ENCODE results near the gene PRM1. TPM values are rescaled to one million over a fixed set of nuclear protein-coding genes. Genes with fewer than 3 reads are reported as not detected.
A peak's percentile ranks its signal among the peaks of the same experiment; 100 is the strongest.

PRM1 gene, protein sequence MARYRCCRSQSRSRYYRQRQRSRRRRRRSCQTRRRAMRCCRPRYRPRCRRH
- total RNA-seq, result not detected

GRCh38 chr16:11280616-11281522 is at the start of gene PRM1:
PRM1 (minus strand) TSS chr16:11281330; CDS start chr16:11281238, 92 bp downstream.
- no peak for DNase-seq (ENCODE audit: low spot score)

DNA sequence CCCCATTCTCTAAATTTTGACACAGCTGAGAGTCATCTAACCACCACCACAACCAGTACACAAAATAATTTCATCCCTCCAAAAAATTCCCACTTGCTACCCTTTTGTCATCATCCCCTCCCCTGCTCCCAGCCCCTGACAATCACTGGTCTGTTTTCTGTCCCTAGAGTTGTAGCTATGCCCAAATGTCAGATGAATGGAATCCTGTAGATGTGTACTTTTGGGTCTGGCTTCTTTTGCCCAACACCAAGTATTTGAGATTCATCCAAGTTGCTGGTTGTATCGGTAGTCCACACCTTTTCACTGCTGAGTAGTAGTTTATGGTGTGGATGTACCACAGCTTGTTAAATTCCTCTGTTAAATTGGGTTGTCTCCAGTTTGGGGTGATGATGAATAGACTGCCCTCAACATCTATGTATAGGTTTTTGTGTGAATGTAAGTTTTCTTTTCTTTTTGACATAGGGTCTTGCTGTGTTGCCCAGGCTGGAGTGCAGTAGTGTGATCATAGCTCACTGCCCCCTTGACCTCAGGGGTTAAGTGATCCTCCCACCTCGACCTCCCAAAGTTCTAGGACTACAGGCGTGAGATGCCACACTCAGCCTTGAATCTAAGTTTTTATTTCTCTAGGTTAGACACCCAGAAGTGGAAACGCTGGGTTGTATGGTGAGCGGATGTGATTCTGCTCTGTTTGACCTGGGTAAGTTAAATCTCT is 49.6 kb upstream of the PRM1 start:
- no peak for DNase-seq (ENCODE audit: low spot score)

- DNase-seq (ENCODE audit: low spot score), result no peak
Observed at GRCh38 chr16:11329891-11330290, 48.8 kb upstream of the PRM1 start.

DNA sequence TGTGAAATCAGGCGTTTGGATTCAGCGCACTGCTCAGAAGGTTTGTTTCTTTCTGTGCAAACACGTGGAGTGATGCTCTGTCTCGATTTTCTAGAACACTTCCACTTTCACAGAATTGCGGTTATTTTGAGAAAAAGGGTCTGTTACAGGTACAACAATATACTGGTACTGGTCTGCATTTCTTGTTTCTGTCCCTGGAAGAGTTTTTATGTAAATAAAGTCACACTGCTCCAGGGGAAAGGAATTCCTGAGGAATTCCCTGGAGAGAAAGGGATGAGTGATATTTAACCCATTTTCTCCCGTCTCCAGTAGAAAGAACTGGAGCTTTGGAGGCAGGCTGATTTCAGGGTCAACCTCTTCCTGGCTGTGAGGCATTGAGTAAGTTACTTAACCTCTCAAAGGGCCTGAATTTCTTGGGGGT is 48.0 kb upstream of the PRM1 start:
- DNase-seq (ENCODE audit: low spot score), result no peak

DNA sequence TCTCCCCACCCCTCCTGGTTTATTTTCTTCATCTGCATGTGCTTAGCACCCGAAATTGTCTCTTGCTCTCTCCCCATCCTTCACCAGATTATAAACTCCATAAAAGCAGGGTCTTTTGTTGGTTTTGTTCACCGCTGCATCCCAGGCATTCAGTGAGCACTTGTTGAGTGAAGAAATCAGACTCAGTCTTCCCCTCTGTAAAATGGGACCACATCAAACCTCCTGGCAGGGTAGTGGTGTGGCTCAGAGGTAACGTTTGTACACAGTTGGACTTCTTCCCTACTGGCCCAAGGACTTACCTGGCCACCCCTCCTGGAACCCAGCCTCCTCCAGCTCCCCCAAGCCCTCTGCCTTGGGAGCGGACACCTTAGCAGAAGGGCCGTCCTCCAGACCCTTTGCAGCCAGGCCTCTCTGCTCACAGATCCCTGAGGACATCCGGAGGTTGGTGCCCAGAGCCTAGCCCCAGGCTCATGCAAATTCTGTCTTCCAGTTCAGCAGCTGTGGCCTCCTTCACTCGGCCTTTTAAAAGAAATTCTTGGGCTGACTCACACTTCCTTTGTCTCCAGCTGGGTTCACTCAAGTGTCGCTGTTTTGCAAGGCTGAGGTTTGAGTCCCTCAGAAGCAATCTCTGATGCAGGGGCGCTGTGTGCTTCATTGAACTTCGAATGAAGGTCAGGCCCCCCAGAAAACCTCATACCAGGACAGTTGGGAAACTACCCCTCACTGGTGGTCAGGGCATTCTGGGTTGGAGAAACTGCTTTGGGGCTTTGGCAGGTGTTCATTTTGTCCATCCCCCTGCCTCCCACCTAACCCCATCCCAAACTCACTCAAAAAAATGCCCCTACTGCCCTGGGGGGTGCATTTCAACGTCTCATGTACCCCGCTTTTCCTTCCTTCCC is 47.3 kb upstream of the PRM1 start:
- DNase-seq (ENCODE audit: low spot score), result peak; percentile 75

DNA sequence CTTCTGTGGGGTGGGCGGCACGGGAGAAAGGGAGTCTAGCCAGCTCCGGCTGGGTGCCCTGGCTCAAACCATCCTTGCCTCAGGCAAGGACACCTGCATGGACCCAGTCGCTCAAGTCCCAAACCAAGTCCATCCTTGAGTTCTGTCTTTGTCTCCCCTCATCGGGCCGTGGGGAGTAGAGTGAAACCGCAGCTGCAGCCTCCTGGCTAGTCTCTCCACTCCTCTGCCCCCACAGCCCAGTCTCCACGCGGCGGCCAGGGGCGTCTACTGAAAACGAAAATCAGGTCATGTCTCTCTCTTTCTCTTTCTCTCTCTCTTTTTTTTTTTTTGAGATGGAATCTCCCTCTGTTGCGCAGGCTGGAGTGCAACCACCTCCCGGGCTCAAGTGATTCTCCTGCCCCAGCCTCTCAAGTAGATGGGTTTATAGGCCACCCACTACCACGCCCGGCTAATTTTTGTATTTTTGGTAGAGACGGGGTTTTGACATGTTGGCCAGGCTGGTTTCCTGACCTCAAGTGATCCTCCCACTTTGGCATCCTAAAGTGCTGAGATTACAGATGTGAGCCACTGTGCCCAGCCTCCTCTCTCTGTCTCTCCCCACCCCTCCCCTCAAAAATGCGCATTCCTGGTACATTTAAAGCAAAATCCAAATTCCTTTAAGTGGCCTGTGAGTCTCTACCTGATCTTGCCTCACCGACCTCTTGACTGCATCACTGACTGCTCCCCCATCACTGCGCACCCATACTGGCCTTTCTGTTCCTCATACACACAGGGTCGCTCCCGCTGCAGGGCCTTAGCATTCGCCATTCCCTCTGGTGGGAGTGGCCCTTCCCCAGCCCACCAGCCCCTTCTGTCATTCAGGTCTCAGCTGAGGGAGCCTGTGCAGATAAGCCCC is 46.4 kb upstream of the PRM1 start:
- no peak for DNase-seq (ENCODE audit: low spot score)

DNA sequence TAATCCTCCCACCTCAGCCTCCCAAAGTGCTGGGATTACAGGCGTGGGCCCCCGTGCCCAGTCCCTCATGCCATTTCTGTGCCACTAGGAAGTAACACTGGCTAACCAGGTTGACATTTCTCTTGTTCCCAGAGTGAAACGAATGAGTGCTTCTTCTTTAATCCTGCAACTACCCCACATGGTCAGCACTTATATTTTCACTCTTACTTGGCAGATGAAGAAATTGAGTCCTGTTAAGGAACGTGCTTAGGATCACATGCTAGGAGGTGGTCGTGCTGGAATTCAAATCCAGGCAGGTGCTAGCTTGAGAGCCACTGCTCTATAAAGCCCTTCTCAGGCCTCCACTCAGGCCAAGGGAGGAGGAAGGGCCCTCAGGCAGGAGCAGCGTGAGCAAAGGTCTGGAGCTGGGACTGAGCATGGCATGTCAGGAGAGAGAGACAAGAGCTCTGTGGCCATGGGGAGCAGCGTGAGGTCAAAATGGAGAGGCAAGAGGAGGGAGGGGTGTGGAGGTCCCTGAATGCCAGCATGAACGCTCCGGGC is 45.7 kb upstream of the PRM1 start:
- DNase-seq (ENCODE audit: low spot score), result no peak

GRCh38 chr16:11326084-11326736 is 45.1 kb upstream of the PRM1 start:
- DNase-seq (ENCODE audit: low spot score), result no peak

DNA sequence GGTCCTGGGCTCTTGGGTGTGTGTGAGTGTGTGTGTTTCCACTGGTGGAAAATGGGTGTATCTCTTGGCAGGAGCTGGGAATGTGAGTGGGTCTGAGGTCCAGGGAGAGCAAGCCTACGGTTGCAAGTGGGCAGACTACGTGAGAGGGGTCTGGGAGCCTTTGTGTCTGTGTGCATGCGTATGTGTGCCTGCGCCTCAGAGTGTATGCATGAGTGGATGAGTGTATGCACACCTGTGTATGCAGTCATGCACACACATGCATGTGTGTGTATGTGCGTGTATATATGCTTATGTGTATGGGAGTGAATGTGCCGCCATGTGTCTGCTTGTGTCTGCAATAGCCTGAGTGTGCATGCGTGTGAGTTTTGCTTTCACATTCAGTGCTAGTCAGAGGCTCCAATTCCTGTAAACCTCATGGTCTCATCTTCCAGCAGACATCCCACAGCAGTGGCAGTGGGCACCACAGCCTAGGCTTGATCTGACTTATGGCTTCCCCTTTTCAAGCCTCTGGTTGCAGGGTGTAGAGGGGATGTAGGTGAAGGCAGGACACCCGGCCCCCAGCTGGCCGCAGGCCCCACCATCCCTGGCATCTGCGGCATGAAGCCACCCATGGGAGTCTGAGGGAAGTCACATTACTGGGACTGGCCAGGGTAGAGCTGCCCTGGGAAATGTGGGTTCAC is 44.4 kb upstream of the PRM1 start:
- no peak for DNase-seq (ENCODE audit: low spot score)

DNA sequence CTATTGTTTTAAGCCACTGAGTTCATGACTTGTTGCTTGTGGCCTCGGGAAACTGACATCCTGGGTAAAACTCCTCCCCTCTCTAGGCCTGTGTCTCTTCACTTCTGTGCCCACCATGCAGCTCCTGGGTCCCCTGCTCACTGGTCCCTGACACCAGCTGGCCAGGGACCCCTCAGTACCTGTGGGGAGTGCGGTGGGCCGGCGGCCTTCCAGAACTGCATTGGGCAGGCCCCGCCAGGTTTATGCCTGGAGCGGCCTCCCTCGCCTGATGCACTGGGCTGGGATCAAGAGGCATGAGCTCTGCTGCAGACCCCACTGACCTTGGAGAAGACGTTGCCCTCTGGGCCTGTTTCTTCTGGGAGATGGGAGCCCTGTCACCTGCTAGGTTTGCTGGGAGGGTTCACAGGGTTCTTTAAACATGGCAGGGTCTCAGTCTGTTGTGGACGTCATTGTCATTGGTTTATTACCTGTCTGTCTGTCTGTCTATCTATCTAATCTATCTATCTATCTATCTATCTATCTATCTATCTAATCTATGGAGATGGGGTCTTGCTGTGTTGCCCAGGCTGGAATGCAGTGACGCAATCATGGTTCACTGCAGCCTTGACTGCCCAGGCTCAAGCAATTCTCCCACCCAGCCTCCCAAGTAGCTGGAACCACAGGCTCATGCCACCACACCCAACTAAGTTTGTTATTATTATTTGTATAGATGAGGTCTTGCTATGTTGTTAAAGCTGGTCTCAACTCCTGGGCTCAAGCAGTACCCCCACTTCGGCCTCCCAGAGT is 42.6 kb upstream of the PRM1 start:
- no peak for DNase-seq (ENCODE audit: low spot score)

DNA sequence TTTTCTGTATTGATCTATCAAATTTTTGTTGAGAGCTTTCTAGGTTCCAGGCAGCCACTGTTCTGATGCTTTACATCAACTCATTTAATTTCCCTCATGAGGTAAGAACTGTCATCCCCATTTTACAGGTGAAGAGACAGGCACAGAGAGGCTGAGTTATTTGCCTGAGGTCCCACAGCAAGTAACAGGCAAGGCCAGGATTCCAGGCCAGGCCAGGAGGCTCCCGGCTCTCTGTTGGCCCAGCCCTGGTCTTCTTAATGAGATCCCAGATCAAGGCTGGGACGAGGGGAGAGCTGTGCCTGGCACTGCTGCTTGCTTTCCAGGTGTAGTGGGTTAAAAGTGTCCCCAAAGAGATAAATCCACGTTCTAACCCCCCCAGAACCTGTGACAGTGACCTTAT is 41.7 kb upstream of the PRM1 start:
- no peak for DNase-seq (ENCODE audit: low spot score)

- DNase-seq (ENCODE audit: low spot score), result no peak
Observed at GRCh38 chr16:11321662-11322061, 40.5 kb upstream of the PRM1 start.

- no peak for DNase-seq (ENCODE audit: low spot score)
Observed at GRCh38 chr16:11320170-11320569, 39.0 kb upstream of the PRM1 start.

DNA sequence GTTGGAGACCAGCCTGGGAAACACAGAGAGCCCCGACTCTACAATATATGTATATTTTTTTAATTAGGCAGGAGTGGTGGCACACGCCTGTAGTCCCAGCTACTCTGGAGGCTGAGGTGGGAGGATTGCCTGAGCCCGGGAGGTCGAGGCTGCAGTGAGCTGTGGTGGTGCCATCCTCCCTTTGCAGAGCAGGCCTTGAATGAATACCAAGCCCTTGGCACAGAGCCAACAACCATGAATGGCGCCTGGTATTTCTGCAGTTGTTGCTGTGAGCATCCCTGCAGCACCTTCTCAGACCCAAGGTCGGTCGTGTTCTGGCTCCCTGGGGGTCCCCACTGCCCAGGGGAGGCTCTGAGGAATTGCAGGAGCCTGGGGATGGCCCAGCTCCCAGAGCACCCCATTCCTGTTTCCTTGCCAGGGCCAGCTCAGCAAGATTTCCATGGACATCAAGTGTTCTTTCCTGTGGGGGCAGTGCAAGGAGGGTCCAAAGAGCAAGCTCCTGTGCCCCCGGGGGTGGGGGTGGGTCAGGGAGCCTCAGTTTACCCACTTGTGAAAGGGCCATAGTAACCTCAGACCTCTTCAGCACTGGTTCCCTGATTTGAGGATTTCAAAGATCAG is 38.5 kb upstream of the PRM1 start:
- no peak for DNase-seq (ENCODE audit: low spot score)

- DNase-seq (ENCODE audit: low spot score), result no peak
Observed at GRCh38 chr16:11318817-11319216, 37.7 kb upstream of the PRM1 start.

DNA sequence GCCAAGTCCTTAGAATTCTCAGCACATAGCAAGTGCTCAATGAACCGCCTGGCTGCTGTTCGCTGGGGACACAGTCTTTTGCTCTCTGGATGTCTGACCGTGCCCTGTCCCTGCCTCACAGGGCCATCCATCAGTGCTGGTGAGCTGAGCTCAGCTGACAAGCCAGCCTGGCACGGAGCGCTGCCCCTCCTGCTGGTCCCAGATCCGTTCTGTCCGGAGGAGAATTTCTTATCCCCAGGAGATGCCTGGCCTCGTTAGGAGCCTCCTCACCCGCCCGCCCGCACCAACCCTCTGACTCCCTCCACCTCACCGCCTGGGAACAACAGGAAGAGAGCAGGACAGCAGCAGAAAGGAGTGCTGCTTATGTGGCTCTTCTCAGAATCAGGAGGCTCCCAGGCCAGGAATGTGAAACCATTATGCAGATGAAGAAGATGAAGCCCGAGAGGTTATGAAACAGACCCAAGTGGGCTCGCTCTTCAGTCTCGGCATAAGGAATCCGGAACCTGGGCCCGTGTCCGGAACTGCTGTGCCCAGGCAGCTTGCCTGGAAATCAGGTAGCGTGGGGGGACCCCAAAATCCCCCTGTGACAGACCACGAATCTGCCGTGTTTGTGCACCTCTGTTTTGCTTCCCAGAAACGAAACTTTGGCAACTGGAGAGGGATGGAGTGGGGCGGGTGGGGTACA is 35.3 kb upstream of the PRM1 start:
- no peak for DNase-seq (ENCODE audit: low spot score)

DNA sequence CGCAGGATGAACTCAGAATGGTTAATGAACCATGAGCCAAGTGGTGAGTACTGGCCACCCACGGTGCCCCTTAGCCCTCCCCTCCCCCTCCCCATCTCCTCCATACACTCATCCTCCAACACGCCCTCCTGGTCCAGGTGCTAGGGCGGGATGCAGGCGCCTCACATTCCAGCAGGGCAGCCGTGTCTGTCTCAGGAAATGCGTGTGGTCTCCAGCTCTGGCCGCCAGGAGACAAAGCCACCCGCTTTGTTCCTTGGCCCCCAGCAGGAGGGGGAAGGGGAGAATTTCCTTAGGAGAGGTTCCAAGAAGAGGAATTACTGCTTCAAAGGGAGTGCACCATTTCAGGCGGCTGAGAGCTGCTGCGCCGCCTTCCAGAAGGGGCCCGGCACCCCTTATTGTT is 34.4 kb upstream of the PRM1 start:
- DNase-seq (ENCODE audit: low spot score), result no peak

Measured in mucosa of gallbladder (tissue), 1 donor.